K562 (cell line): ENCODE results near the gene WDR46. TPM values are rescaled to one million over a fixed set of nuclear protein-coding genes. Genes with fewer than 3 reads are reported as not detected.

Source experiments
- CXXC5 ChIP-seq: fragments of 250-450 bp; sonication (Bioruptor Pico); IDR thresholded peaks from 2 replicates; pipeline ENCODE4 v1.8.0; 2022; ENCODE audit warnings: inconsistent platforms, mild to moderate bottlenecking, moderate library complexity
- GATAD2A ChIP-seq: fragments of 450-650 bp; IDR thresholded peaks from 2 replicates; pipeline ENCODE4 v1.6.1; 2017
- GTF2E2 ChIP-seq: fragments of 200-800 bp; sonication (Bioruptor generic); IDR thresholded peaks from 2 replicates; pipeline ENCODE4 v1.6.1; 2016; ENCODE audit warnings: missing genetic modification characterization, missing compliant biosample characterization
- HNRNPUL1 ChIP-seq: fragments of 200-400 bp; formaldehyde crosslinking; IDR thresholded peaks from 2 replicates; pipeline ENCODE4 v1.6.1; 2017; ENCODE audit warnings: low read length
- NRF1 ChIP-seq, 2 experiments: fragments of 450-650 bp; IDR thresholded peaks in 1 of 2; conservative IDR thresholded peaks in 1 of 2; 2 replicates each; pipeline ENCODE4 v1.6.1; 2014; ENCODE audit warnings: mild to moderate bottlenecking in 2 of 2
- PML ChIP-seq: IDR thresholded peaks from 2 replicates; pipeline ENCODE4 v1.6.1; 2012; ENCODE audit warnings: low read length, inconsistent platforms
- ZNF740 ChIP-seq, 3 experiments: fragments of 200-800 bp in 1 of 3; sonication (Bioruptor generic) in 1 of 3; sonication (generic) in 1 of 3; formaldehyde crosslinking in 1 of 3; IDR thresholded peaks; 2 replicates each; pipeline versions ENCODE4 v1.6.1 to v1.8.0; 2016 to 2022; ENCODE audit warnings: mild to moderate bottlenecking in 2 of 3, missing compliant biosample characterization in 2 of 3, missing genetic modification characterization in 2 of 3, missing genetic modification reagents in 1 of 3
- polyA plus RNA-seq, 8 experiments: library from polyadenylated mRNA; depleted of rRNA in 4 of 8; stranded (reverse) in 5 of 8; unstranded in 3 of 8; fragments of >200 nt; fragmentation: Nextera tagmentation in 2 of 8; fragmentation: Illumina TruSeq in 1 of 8; extraction: Ambion mirVana in 2 of 8; extraction: Trizol in 1 of 8; gene quantifications; 2 replicates each; pipeline versions ENCODE4 v1.2.1 to v1.2.3, GENCODE V29; 2011 to 2014; ENCODE audit warnings: inconsistent platforms in 1 of 8, missing spikeins in 1 of 8
- total RNA-seq, 7 experiments: library from RNA; depleted of rRNA in 6 of 7; stranded (reverse); fragments of >200 nt in 6 of 7; fragmentation: Illumina TruSeq in 2 of 7; extraction: Trizol in 2 of 7; gene quantifications; 2 replicates each; pipeline versions ENCODE4 v1.2.1 to v1.2.3, GENCODE V29; 2011 to 2021; ENCODE audit warnings: low replicate concordance in 1 of 7
- TF ChIP-seq, protein P1 (sequence below), 2 experiments: fragments of 450-650 bp; formaldehyde crosslinking in 1 of 2; IDR thresholded peaks; 2 replicates each; pipeline versions ENCODE4 v1.4.0 to v1.6.1; 2014 to 2020; ENCODE audit warnings: mild to moderate bottlenecking in 2 of 2, borderline replicate concordance in 1 of 2, low read depth in 1 of 2
- TF ChIP-seq, protein P2 (sequence below), 3 experiments: IDR thresholded peaks in 2 of 3; conservative IDR thresholded peaks in 1 of 3; 2 replicates each; pipeline ENCODE4 v1.5.1; 2011 to 2012; ENCODE audit warnings: low read length in 3 of 3, mild to moderate bottlenecking in 3 of 3, control low read depth in 2 of 3, improper control_type of control experiment in 1 of 3, inconsistent platforms in 1 of 3, low read depth in 1 of 3, mixed read lengths in 1 of 3, moderate library complexity in 1 of 3; ENCODE audit not compliant: insufficient read depth in 2 of 3
- TF ChIP-seq, protein P3 (sequence below), 2 experiments: fragments of 450-650 bp; conservative IDR thresholded peaks; 2 replicates each; pipeline ENCODE4 v1.6.1; 2017; ENCODE audit warnings: mild to moderate bottlenecking in 2 of 2, moderate library complexity in 2 of 2

The WDR46 gene
- total and polyA plus RNA-seq, 9 of the 15 experiments (the other 6 are each of a cell fraction or from before 2014, with no cell fraction given) = 8.9 to 146 (median 93.1) TPM

- TF ChIP-seq, protein P1, sequence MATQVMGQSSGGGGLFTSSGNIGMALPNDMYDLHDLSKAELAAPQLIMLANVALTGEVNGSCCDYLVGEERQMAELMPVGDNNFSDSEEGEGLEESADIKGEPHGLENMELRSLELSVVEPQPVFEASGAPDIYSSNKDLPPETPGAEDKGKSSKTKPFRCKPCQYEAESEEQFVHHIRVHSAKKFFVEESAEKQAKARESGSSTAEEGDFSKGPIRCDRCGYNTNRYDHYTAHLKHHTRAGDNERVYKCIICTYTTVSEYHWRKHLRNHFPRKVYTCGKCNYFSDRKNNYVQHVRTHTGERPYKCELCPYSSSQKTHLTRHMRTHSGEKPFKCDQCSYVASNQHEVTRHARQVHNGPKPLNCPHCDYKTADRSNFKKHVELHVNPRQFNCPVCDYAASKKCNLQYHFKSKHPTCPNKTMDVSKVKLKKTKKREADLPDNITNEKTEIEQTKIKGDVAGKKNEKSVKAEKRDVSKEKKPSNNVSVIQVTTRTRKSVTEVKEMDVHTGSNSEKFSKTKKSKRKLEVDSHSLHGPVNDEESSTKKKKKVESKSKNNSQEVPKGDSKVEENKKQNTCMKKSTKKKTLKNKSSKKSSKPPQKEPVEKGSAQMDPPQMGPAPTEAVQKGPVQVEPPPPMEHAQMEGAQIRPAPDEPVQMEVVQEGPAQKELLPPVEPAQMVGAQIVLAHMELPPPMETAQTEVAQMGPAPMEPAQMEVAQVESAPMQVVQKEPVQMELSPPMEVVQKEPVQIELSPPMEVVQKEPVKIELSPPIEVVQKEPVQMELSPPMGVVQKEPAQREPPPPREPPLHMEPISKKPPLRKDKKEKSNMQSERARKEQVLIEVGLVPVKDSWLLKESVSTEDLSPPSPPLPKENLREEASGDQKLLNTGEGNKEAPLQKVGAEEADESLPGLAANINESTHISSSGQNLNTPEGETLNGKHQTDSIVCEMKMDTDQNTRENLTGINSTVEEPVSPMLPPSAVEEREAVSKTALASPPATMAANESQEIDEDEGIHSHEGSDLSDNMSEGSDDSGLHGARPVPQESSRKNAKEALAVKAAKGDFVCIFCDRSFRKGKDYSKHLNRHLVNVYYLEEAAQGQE (IDR thresholded peaks at IDR 0.05; ENCODE audit: borderline replicate concordance) = peak; percentile 78
- TF ChIP-seq, protein P1 (CRISPR knock-in tag; IDR thresholded peaks at IDR 0.05; ENCODE audit: low read depth) = no peak
- TF ChIP-seq NRF1 (conservative IDR thresholded peaks at IDR 0.05 in 1 of 2, IDR thresholded peaks at IDR 0.05 in 1 of 2) = peak; percentile 76 to 83
- TF ChIP-seq CXXC5 = peak; percentile 35
- peak; percentile 65; the same call in 1 of the 2 replicates for TF ChIP-seq ZNF740 (CRISPR knock-in tag; IDR thresholded peaks at IDR 0.05)
- TF ChIP-seq ZNF740 (tag; IDR thresholded peaks at IDR 0.05) = peak in 1 of 2 experiments; percentile 53; a peak in 1 of 4 replicates
- TF ChIP-seq, protein P2, sequence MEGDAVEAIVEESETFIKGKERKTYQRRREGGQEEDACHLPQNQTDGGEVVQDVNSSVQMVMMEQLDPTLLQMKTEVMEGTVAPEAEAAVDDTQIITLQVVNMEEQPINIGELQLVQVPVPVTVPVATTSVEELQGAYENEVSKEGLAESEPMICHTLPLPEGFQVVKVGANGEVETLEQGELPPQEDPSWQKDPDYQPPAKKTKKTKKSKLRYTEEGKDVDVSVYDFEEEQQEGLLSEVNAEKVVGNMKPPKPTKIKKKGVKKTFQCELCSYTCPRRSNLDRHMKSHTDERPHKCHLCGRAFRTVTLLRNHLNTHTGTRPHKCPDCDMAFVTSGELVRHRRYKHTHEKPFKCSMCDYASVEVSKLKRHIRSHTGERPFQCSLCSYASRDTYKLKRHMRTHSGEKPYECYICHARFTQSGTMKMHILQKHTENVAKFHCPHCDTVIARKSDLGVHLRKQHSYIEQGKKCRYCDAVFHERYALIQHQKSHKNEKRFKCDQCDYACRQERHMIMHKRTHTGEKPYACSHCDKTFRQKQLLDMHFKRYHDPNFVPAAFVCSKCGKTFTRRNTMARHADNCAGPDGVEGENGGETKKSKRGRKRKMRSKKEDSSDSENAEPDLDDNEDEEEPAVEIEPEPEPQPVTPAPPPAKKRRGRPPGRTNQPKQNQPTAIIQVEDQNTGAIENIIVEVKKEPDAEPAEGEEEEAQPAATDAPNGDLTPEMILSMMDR (IDR thresholded peaks at IDR 0.05 in 2 of 3, conservative IDR thresholded peaks at IDR 0.05 in 1 of 3; ENCODE audit: insufficient read depth in 2 of 3, low read depth in 1 of 3, low read length in 3 of 3) = peak; percentile 96 to 98 (median 98)
- TF ChIP-seq GTF2E2 (tag) = peak; percentile 35; the same call in 1 of the 2 replicates
- TF ChIP-seq PML = no peak
- TF ChIP-seq, protein P3, sequence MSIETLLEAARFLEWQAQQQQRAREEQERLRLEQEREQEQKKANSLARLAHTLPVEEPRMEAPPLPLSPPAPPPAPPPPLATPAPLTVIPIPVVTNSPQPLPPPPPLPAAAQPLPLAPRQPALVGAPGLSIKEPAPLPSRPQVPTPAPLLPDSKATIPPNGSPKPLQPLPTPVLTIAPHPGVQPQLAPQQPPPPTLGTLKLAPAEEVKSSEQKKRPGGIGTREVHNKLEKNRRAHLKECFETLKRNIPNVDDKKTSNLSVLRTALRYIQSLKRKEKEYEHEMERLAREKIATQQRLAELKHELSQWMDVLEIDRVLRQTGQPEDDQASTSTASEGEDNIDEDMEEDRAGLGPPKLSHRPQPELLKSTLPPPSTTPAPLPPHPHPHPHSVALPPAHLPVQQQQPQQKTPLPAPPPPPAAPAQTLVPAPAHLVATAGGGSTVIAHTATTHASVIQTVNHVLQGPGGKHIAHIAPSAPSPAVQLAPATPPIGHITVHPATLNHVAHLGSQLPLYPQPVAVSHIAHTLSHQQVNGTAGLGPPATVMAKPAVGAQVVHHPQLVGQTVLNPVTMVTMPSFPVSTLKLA (conservative IDR thresholded peaks at IDR 0.05) = peak in 1 of 2 experiments; percentile 21; a peak in 1 of 4 replicates
- 0 out of 2 replicates have a peak, but pooled peaks have one; percentile 9 for TF ChIP-seq GATAD2A
- no peak for TF ChIP-seq HNRNPUL1
These were observed 40.9 kb downstream of the WDR46 start (continued) for GRCh38 chr6:33247977-33248642.
